ENCODE data around the gene ARHGAP35. TPM values are rescaled to one million over a fixed set of nuclear protein-coding genes. Genes with fewer than 3 reads are reported as not detected.

ARHGAP35 gene
- total and polyA plus RNA-seq, 2 experiments from 2014 or later = 13.6 to 57.7 TPM

GRCh38 chr19:46907880-46908279 is 47.1 kb downstream of the ARHGAP35 start (continued):
- TF ChIP-seq, protein P1, sequence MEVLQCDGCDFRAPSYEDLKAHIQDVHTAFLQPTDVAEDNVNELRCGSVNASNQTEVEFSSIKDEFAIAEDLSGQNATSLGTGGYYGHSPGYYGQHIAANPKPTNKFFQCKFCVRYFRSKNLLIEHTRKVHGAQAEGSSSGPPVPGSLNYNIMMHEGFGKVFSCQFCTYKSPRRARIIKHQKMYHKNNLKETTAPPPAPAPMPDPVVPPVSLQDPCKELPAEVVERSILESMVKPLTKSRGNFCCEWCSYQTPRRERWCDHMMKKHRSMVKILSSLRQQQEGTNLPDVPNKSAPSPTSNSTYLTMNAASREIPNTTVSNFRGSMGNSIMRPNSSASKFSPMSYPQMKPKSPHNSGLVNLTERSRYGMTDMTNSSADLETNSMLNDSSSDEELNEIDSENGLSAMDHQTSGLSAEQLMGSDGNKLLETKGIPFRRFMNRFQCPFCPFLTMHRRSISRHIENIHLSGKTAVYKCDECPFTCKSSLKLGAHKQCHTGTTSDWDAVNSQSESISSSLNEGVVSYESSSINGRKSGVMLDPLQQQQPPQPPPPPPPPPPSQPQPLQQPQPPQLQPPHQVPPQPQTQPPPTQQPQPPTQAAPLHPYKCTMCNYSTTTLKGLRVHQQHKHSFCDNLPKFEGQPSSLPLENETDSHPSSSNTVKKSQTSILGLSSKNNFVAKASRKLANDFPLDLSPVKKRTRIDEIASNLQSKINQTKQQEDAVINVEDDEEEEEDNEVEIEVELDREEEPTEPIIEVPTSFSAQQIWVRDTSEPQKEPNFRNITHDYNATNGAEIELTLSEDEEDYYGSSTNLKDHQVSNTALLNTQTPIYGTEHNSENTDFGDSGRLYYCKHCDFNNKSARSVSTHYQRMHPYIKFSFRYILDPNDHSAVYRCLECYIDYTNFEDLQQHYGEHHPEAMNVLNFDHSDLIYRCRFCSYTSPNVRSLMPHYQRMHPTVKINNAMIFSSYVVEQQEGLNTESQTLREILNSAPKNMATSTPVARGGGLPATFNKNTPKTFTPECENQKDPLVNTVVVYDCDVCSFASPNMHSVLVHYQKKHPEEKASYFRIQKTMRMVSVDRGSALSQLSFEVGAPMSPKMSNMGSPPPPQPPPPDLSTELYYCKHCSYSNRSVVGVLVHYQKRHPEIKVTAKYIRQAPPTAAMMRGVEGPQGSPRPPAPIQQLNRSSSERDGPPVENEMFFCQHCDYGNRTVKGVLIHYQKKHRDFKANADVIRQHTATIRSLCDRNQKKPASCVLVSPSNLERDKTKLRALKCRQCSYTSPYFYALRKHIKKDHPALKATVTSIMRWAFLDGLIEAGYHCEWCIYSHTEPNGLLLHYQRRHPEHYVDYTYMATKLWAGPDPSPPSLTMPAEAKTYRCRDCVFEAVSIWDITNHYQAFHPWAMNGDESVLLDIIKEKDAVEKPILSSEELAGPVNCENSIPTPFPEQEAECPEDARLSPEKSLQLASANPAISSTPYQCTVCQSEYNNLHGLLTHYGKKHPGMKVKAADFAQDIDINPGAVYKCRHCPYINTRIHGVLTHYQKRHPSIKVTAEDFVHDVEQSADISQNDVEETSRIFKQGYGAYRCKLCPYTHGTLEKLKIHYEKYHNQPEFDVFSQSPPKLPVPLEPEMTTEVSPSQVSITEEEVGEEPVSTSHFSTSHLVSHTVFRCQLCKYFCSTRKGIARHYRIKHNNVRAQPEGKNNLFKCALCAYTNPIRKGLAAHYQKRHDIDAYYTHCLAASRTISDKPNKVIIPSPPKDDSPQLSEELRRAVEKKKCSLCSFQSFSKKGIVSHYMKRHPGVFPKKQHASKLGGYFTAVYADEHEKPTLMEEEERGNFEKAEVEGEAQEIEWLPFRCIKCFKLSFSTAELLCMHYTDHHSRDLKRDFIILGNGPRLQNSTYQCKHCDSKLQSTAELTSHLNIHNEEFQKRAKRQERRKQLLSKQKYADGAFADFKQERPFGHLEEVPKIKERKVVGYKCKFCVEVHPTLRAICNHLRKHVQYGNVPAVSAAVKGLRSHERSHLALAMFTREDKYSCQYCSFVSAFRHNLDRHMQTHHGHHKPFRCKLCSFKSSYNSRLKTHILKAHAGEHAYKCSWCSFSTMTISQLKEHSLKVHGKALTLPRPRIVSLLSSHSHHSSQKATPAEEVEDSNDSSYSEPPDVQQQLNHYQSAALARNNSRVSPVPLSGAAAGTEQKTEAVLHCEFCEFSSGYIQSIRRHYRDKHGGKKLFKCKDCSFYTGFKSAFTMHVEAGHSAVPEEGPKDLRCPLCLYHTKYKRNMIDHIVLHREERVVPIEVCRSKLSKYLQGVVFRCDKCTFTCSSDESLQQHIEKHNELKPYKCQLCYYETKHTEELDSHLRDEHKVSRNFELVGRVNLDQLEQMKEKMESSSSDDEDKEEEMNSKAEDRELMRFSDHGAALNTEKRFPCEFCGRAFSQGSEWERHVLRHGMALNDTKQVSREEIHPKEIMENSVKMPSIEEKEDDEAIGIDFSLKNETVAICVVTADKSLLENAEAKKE (CRISPR knock-in tag; IDR thresholded peaks at IDR 0.05) = no peak
- TF ChIP-seq STAT1 (IDR thresholded peaks at IDR 0.05; ENCODE audit: unreplicated experiment) = no peak
- TF ChIP-seq, protein P2, sequence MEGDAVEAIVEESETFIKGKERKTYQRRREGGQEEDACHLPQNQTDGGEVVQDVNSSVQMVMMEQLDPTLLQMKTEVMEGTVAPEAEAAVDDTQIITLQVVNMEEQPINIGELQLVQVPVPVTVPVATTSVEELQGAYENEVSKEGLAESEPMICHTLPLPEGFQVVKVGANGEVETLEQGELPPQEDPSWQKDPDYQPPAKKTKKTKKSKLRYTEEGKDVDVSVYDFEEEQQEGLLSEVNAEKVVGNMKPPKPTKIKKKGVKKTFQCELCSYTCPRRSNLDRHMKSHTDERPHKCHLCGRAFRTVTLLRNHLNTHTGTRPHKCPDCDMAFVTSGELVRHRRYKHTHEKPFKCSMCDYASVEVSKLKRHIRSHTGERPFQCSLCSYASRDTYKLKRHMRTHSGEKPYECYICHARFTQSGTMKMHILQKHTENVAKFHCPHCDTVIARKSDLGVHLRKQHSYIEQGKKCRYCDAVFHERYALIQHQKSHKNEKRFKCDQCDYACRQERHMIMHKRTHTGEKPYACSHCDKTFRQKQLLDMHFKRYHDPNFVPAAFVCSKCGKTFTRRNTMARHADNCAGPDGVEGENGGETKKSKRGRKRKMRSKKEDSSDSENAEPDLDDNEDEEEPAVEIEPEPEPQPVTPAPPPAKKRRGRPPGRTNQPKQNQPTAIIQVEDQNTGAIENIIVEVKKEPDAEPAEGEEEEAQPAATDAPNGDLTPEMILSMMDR (conservative IDR thresholded peaks at IDR 0.05; ENCODE audit: low read depth in 2 of 2) = no peak

- peaks cover 6% of the 10 kb centered on the region; the same call in 1 of the 3 replicates for H3K36me3 Mint-ChIP-seq (ENCODE audit: low read depth)
- Histone ChIP-seq H3K4me3 (no peak overlapping the region), H4K20me1 (replicated peaks; ENCODE audit: insufficient read depth) (peaks cover 25% of the 10 kb centered on the region), H3K27ac (ENCODE audit: low read depth) (peak overlapping the region; percentile 59; the same call in 1 of the 2 replicates), H3F3A (replicated peaks; ENCODE audit: low read depth) (no peaks in the 10 kb centered on the region), H2AFZ (no peak overlapping the region), H3K4me2 (no peak overlapping the region), H3K79me2 (replicated peaks; ENCODE audit: insufficient read depth) (peaks cover 97% of the 10 kb centered on the region), H3K27me3 (ENCODE audit: insufficient read depth) (no peaks in the 10 kb centered on the region), H3K9me2 (ENCODE audit: insufficient read depth) (no peaks in the 10 kb centered on the region), H3K36me3 (ENCODE audit: insufficient read depth) (no peaks in the 10 kb centered on the region), H3K4me1 (ENCODE audit: insufficient read depth) (peaks cover 20% of the 10 kb centered on the region)
- peaks cover 25% of the 10 kb centered on the region for H3K4me1 Mint-ChIP-seq
- H3K27ac Mint-ChIP-seq = no peak overlapping the region; the same call in 1 of the 2 replicates
- peaks cover 2% of the 10 kb centered on the region for H3K27me3 Mint-ChIP-seq (ENCODE audit: insufficient read depth, low read depth, poor library complexity)
- H3K9me3 Mint-ChIP-seq = no peaks in the 10 kb centered on the region
- H3K4me3 Mint-ChIP-seq = no peak overlapping the region
- ATAC-seq (no peak), DNase-seq (ENCODE audit: low spot score) (no peak)
- TF ChIP-seq NANOG (IDR thresholded peaks at IDR 0.05; ENCODE audit: borderline replicate concordance) (no peak), EZH2 (IDR thresholded peaks at IDR 0.05; ENCODE audit: low read depth, unreplicated experiment) (no peak), POLR2AphosphoS5 (IDR thresholded peaks at IDR 0.05; ENCODE audit: low read depth) (no peak), EZH2phosphoT487 (IDR thresholded peaks at IDR 0.05; ENCODE audit: unreplicated experiment) (no peak), STAT1 (IDR thresholded peaks at IDR 0.05; ENCODE audit: unreplicated experiment) (no peak), ZNF331 (CRISPR knock-in tag; IDR thresholded peaks at IDR 0.05; ENCODE audit: low read depth) (no peak), ZNF114 (CRISPR knock-in tag; IDR thresholded peaks at IDR 0.05) (no peak), JUNB (IDR thresholded peaks at IDR 0.05; ENCODE audit: unreplicated experiment) (no peak)
- TF ChIP-seq, protein P3, sequence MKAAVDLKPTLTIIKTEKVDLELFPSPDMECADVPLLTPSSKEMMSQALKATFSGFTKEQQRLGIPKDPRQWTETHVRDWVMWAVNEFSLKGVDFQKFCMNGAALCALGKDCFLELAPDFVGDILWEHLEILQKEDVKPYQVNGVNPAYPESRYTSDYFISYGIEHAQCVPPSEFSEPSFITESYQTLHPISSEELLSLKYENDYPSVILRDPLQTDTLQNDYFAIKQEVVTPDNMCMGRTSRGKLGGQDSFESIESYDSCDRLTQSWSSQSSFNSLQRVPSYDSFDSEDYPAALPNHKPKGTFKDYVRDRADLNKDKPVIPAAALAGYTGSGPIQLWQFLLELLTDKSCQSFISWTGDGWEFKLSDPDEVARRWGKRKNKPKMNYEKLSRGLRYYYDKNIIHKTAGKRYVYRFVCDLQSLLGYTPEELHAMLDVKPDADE (IDR thresholded peaks at IDR 0.05) = no peak
- TF ChIP-seq, protein P2 (conservative IDR thresholded peaks at IDR 0.05; ENCODE audit: low read depth in 2 of 2) = no peak
Measured at GRCh38 chr19:46909356-46909755, 48.6 kb downstream of the ARHGAP35 start.
